Measurements from ENCODE around the gene TEP1. TPM values are rescaled to one million over a fixed set of nuclear protein-coding genes. Genes with fewer than 3 reads are reported as not detected.

TEP1 gene
- total RNA-seq, 2 donors from 2014 or later, result 36.9 to 43.9 TPM

DNA sequence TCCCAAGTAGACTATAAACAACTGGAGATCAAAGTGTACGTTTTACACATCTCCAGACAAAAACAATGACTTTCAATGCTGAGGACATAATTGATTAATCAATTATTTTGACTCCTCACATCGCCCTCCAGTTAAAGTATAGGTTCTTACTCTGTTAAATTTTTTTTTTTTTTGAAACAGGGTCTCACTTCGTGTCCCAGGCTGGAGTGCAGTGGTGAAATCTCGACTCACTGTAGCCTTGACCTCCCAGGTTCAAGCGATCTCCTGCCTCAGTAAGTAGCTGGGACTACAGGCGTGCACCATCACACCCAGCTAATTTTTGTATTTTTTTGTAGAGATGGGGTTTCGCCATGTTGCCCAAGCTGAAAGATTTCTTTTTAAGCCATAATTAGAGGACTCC is 79.3 kb downstream of the TEP1 start:
- no peak for DNase-seq
- H3K9me3 ChIP-seq (ENCODE audit: control insufficient read depth, low read length, poor library complexity, severe bottlenecking), result no peaks in the 10 kb centered on the region
- no peak overlapping the region for H3K27ac Mint-ChIP-seq
- no peaks in the 10 kb centered on the region for H3K27me3 Mint-ChIP-seq
- no peak for ATAC-seq
- no peak overlapping the region for H3K4me3 Mint-ChIP-seq
- peaks cover 22% of the 10 kb centered on the region for H3K4me1 Mint-ChIP-seq
- H3K36me3 Mint-ChIP-seq (ENCODE audit: low read depth), result no peaks in the 10 kb centered on the region

GRCh38 chr14:20333494-20333841 is 79.8 kb downstream of the TEP1 start:
- DNase-seq (no peak), ATAC-seq (no peak)
- H3K9me3 ChIP-seq (ENCODE audit: control insufficient read depth, low read length, poor library complexity, severe bottlenecking), result no peaks in the 10 kb centered on the region
- Mint-ChIP-seq H3K27me3 (no peaks in the 10 kb centered on the region), H3K27ac (peak overlapping the region; percentile 96), H3K4me3 (peak overlapping the region; percentile 99), H3K4me1 (peaks cover 21% of the 10 kb centered on the region), H3K36me3 (ENCODE audit: low read depth) (no peaks in the 10 kb centered on the region)

DNA sequence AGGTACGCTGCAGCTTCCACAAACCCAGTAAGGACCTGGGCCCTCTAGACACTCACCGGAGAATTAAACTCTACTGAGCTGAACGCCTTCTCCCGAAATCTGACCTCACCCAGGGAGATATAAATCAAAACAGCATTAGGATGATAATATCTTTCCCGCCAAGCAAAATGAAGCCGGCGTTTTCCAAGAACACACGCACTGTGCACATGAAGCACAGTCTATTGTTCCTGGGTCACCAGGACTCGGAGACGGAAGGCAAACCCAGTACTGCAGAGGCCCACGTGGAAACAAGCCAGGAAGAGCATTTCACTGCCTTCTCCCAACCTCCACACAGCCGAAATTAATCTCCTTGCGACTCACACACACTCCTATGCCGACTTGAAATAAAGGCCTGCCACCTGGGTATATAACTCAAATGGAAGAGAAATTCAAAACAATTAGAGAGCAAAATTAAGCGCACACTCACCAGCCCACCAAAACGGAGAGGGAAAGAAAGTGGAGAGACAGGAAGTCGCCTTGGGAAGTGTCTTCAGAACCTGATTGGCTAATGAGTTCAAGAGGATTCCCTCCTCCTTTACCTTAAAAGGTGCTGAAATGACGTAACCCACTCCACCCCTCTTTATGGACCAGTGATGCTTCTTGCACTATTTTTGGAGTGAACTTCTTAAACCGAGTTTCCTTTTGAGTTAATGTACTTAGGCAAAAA is 80.4 kb downstream of the TEP1 start, which contains the start of gene CCNB1IP1:
Gene CCNB1IP1 (minus strand): TSS at position 492 of the 706 bp plus-strand sequence. CDS start 16,756 bp downstream, outside the sequence.
- no peaks in the 10 kb centered on the region for H3K9me3 ChIP-seq (ENCODE audit: control insufficient read depth, low read length, poor library complexity, severe bottlenecking)
- ATAC-seq (peak; percentile 100), DNase-seq (peak; percentile 12 to 20 (median 12))
- H3K27me3 Mint-ChIP-seq, result no peaks in the 10 kb centered on the region
- peaks cover 21% of the 10 kb centered on the region for H3K4me1 Mint-ChIP-seq
- no peaks in the 10 kb centered on the region for H3K36me3 Mint-ChIP-seq (ENCODE audit: low read depth)
- H3K27ac Mint-ChIP-seq, result peak within 1 kb of the TSS; percentile 96
- H3K4me3 Mint-ChIP-seq, result peak within 1 kb of the TSS; percentile 99

DNA sequence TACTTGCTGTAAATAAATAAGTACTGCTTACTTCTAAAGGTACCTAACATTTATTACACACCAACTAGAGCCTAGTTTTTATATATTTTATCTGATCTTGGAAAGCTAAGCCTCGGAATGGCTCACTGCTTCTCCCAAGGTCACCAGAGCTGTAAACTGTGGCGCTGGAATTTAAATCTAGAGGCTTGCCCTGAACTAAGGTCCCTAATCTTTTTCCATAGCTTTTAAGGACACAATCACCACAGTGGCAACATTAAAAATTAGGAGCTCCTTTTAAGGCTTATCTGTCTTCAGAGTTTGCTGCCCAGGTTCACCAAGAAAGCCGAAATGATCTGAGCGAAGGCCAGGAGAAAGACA is 80.9 kb downstream of the TEP1 start:
- Mint-ChIP-seq H3K27me3 (no peaks in the 10 kb centered on the region), H3K4me1 (peaks cover 23% of the 10 kb centered on the region), H3K27ac (peak overlapping the region; percentile 96), H3K36me3 (ENCODE audit: low read depth) (no peaks in the 10 kb centered on the region), H3K4me3 (peak overlapping the region; percentile 99)
- no peak for ATAC-seq
- DNase-seq, result no peak
- no peaks in the 10 kb centered on the region for H3K9me3 ChIP-seq (ENCODE audit: control insufficient read depth, low read length, poor library complexity, severe bottlenecking)

DNA sequence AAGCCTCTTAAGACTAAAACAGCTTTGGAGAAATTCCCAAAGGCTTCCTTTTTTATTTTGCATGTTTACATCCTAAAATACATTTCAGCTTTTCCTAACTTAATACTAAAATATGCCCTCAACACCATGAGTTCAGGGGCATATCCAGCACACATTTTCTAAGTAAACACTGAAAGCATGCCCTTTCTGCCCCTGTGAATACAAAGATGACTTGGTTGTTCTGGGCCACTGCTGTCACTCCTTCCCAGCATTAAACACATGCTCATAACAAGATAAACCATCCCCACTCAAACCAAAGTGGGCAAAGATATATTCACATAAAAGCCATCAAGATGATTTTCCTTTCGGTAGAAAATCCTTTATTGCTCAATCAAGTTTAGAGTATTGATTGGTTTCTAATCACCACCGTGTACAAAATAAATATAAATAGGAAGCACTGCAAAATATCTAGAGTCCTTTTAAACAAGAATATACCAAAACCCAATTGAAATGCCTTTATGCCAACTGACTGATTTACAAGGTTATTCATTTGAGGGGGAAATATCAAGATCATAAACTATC is 82.2 kb downstream of the TEP1 start:
- H3K9me3 ChIP-seq (ENCODE audit: control insufficient read depth, low read length, poor library complexity, severe bottlenecking), result no peaks in the 10 kb centered on the region
- Mint-ChIP-seq H3K36me3 (ENCODE audit: low read depth) (no peaks in the 10 kb centered on the region), H3K27me3 (no peaks in the 10 kb centered on the region), H3K4me3 (no peak overlapping the region), H3K4me1 (peaks cover 25% of the 10 kb centered on the region), H3K27ac (peak overlapping the region; percentile 69)
- ATAC-seq (no peak), DNase-seq (no peak)

DNA sequence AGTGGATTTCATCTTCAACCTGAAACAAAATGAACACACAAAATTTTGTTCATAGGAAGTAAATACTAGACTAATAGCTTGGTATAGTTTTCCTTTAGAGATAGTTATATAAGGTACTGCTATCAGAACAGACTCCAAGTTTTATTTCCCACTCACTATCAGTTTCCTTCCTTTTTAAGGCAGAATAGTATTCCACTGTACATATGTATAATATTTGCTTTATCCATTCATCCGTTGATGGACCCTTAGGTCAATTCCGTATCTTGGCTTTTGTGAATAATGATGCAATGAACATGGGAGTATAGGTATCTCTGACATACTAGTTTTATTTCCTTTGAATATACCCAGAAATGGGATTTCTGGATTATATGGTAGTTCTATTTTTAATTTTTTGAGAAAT is 83.9 kb downstream of the TEP1 start:
- H3K36me3 Mint-ChIP-seq (ENCODE audit: low read depth), result no peaks in the 10 kb centered on the region
- ATAC-seq (no peak), DNase-seq (no peak)
- no peak overlapping the region for H3K4me3 Mint-ChIP-seq
- H3K27me3 Mint-ChIP-seq, result no peaks in the 10 kb centered on the region
- no peak overlapping the region for H3K27ac Mint-ChIP-seq
- H3K9me3 ChIP-seq (ENCODE audit: control insufficient read depth, low read length, poor library complexity, severe bottlenecking), result no peaks in the 10 kb centered on the region
- peaks cover 25% of the 10 kb centered on the region for H3K4me1 Mint-ChIP-seq

DNA sequence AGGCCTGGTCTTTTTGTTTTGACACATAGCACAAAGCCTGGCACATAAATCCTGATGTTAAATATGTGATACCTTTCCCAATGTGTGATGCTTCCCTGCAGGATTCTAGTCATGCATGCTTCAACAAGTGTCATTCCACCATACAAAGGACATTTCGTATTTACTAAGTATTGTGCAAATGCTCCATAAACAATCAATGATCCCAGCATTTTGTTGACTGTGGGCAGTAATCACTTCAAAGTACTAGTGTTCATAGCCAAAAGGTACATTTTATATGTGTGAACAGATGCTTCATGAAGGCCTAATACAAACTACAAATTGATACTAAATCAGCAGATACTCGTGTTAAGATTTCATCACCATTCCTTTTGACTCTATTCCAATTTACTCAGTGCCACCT is 84.6 kb downstream of the TEP1 start:
- Mint-ChIP-seq H3K27me3 (no peaks in the 10 kb centered on the region), H3K36me3 (ENCODE audit: low read depth) (no peaks in the 10 kb centered on the region), H3K4me3 (no peak overlapping the region), H3K27ac (no peak overlapping the region), H3K4me1 (peaks cover 25% of the 10 kb centered on the region)
- H3K9me3 ChIP-seq (ENCODE audit: control insufficient read depth, low read length, poor library complexity, severe bottlenecking), result no peaks in the 10 kb centered on the region
- no peak for ATAC-seq
- no peak for DNase-seq

- Mint-ChIP-seq H3K27ac (peak overlapping the region; percentile 67), H3K27me3 (no peaks in the 10 kb centered on the region), H3K4me3 (peak overlapping the region; percentile 28), H3K36me3 (ENCODE audit: low read depth) (no peaks in the 10 kb centered on the region), H3K4me1 (peaks cover 15% of the 10 kb centered on the region)
- ATAC-seq (peak; percentile 81), DNase-seq (no peak)
- H3K9me3 ChIP-seq (ENCODE audit: control insufficient read depth, low read length, poor library complexity, severe bottlenecking), result no peaks in the 10 kb centered on the region
Observed at GRCh38 chr14:20327005-20327869, 86.1 kb downstream of the TEP1 start.

- Mint-ChIP-seq H3K4me1 (no peaks in the 10 kb centered on the region), H3K4me3 (no peak overlapping the region), H3K27ac (no peak overlapping the region), H3K36me3 (ENCODE audit: low read depth) (no peaks in the 10 kb centered on the region), H3K27me3 (no peaks in the 10 kb centered on the region)
- H3K9me3 ChIP-seq (ENCODE audit: control insufficient read depth, low read length, poor library complexity, severe bottlenecking), result no peaks in the 10 kb centered on the region
- DNase-seq (no peak), ATAC-seq (no peak)
Observed at GRCh38 chr14:20317720-20318119, 95.6 kb downstream of the TEP1 start.

Other genes starting within 250 kb of the TEP1 start
- not detected for gene OR11G2, start 222.6 kb downstream of the TEP1 start, total RNA-seq
- gene OR11H6, start 189.8 kb downstream of the TEP1 start, total RNA-seq, result not detected
- gene OR11H7, start 184.5 kb downstream of the TEP1 start, total RNA-seq, result not detected
- gene OR11H4, start 174.2 kb downstream of the TEP1 start, total RNA-seq, result not detected
- 10 to 100 TPM; 16.5 TPM for gene TTC5, start 107.5 kb downstream of the TEP1 start, total RNA-seq
- 10 to 100 TPM; 20.2 to 26.3 TPM for gene CCNB1IP1, start 80.2 kb downstream of the TEP1 start, total RNA-seq
- gene PARP2, start 69.9 kb downstream of the TEP1 start, total RNA-seq, result 10 to 100 TPM; 18.1 to 22.3 TPM
- gene KLHL33, start 22.7 kb upstream of the TEP1 start, total RNA-seq, result under 1 TPM; 0.39 to 0.47 TPM
- 10 to 100 TPM; 48.9 to 55.3 TPM for gene OSGEP, start 41.3 kb upstream of the TEP1 start, total RNA-seq
- 100 to 1,000 TPM in 1 of 2 donors, 10 to 100 TPM in 1; 89.6 to 113 TPM for gene APEX1, start 41.7 kb upstream of the TEP1 start, total RNA-seq
- 10 to 100 TPM; 58.5 to 58.9 TPM for gene PIP4P1, start 47.9 kb upstream of the TEP1 start, total RNA-seq
- gene PNP, start 55.9 kb upstream of the TEP1 start, total RNA-seq, result 100 to 1,000 TPM in 1 of 2 donors, 10 to 100 TPM in 1; 79.8 to 127 TPM
- under 1 TPM; 0.47 TPM for gene RNASE10, start 92.0 kb upstream of the TEP1 start, total RNA-seq
- not detected for gene RNASE9, start 147.5 kb upstream of the TEP1 start, total RNA-seq
- gene RNASE11, start 174.5 kb upstream of the TEP1 start, total RNA-seq, result not detected
- not detected for gene RNASE12, start 177.9 kb upstream of the TEP1 start, total RNA-seq
- gene OR6S1, start 228.2 kb upstream of the TEP1 start, total RNA-seq, result not detected

Data from T-helper 17 cell (primary cell).